Activated effector memory CD4-positive, alpha-beta T cell treated with Interleukin-2 at 50 U/mL for 16 hours (primary cell): ENCODE data around the gene ITGAX.
"Not testable (repeated sequence)": the region's sequence is repeated elsewhere in the genome, so short reads cannot be mapped to it uniquely, and the experiment has no call there.

Experiments used
- DNase-seq: peaks from one replicate; pipeline ENCODE4 v3.0.0-alpha.2; 2020

The ITGAX gene

GRCh38 chr16:31354394-31355291, at the start of gene ITGAX:
TSS of gene ITGAX (plus strand) at chr16:31355176. CDS start at chr16:31355255, 79 bp downstream.
- DNase-seq: no peak

DNA sequence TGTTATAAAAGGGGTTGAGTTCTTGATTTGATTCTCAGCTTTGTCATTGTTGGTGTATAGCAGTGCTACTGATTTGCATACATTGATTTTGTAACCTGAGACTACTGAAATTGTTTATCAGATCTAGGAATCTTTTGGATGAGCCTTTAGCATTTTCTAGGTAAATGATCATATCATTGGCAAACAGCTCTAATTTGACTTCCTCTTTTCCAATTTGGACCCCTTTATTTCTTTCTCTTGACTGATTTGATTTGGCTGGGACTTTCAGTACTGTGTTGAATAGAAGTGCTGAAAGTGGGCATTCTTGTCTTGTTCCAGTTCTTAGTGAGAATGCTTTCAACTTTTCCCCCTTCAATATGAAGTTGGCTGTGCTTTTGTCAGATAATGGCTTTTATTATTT, 49.8 kb upstream of the ITGAX start:
- no peak for DNase-seq

- not testable (repeated sequence) for DNase-seq
These were observed 46.6 kb upstream of the ITGAX start for GRCh38 chr16:31308381-31308780.

- DNase-seq: no peak
These were observed 32.5 kb upstream of the ITGAX start for GRCh38 chr16:31322500-31322899.

- DNase-seq: no peak
These were observed 30.9 kb upstream of the ITGAX start for GRCh38 chr16:31323959-31324629.

- no peak for DNase-seq
These were observed 29.8 kb upstream of the ITGAX start for GRCh38 chr16:31325171-31325570.

- no peak for DNase-seq
These were observed 27.2 kb upstream of the ITGAX start for GRCh38 chr16:31327646-31328225.

GRCh38 chr16:31328322-31329052, 26.5 kb upstream of the ITGAX start:
- DNase-seq: no peak

GRCh38 chr16:31329671-31330552, 25.1 kb upstream of the ITGAX start:
- no peak for DNase-seq

GRCh38 chr16:31330553-31330890, 24.5 kb upstream of the ITGAX start:
- DNase-seq: no peak

DNA sequence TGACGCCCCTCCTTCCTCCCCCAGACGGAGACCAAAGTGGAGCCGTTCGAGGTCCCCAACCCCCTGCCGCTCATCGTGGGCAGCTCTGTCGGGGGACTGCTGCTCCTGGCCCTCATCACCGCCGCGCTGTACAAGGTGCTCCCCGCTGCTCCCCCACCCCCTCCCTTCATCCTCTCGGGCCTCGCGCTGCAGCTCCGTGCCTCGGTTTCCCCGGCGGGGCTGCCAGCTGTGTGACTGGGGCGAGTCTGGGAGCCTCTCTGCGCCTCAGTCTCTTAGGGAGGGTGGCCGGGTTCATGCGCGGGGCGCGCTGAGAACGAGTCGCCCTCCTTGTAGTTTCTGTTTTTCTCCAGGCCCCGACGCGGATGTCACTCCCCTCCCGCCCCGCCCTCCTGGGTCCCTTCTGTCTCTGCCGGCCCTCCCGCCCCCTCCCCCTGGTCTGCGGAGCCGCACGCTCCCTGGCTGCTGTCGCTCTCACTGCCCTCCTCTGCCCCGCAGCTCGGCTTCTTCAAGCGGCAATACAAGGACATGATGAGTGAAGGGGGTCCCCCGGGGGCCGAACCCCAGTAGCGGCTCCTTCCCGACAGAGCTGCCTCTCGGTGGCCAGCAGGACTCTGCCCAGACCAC, 23.7 kb upstream of the ITGAX start:
- DNase-seq: no peak

DNA sequence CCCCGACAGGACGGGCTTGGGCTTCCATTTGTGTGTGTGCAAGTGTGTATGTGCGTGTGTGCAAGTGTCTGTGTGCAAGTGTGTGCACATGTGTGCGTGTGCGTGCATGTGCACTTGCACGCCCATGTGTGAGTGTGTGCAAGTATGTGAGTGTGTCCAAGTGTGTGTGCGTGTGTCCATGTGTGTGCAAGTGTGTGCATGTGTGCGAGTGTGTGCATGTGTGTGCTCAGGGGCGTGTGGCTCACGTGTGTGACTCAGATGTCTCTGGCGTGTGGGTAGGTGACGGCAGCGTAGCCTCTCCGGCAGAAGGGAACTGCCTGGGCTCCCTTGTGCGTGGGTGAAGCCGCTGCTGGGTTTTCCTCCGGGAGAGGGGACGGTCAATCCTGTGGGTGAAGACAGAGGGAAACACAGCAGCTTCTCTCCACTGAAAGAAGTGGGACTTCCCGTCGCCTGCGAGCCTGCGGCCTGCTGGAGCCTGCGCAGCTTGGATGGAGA, 23.1 kb upstream of the ITGAX start:
- DNase-seq: no peak

- no peak for DNase-seq
These were observed 22.4 kb upstream of the ITGAX start for GRCh38 chr16:31332544-31332943.

- DNase-seq: no peak
These were observed 21.0 kb upstream of the ITGAX start for GRCh38 chr16:31333686-31334649.

- no peak for DNase-seq
These were observed 20.0 kb upstream of the ITGAX start for GRCh38 chr16:31334934-31335333.

GRCh38 chr16:31335431-31335830, 19.5 kb upstream of the ITGAX start:
- no peak for DNase-seq

DNA sequence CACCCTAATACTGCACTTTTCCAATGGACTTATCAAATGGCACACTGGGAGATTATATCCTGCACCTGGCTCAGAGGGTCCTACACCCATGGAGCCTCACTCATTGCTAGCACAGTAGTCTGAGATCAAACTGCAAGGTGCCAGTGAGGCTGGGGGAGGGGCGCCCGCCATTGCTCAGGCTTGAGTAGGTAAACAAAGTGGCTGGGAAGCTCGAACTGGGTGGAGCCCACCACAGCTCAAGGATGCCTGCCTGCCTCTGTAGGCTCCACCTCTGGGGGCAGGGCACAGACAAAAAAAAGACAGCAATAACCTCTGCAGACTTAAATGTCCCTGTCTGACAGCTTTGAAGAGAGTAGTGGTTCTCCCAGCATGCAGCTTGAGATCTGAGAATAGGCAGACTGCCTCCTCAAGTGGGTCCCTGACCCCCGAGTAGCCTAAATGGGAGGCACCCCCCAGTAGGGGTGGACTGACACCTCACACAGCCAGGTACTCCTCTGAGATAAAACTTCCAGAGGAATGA, 16.8 kb upstream of the ITGAX start:
- DNase-seq: not testable (repeated sequence)

GRCh38 chr16:31344712-31345111, 10.3 kb upstream of the ITGAX start:
- no peak for DNase-seq

- DNase-seq: no peak
These were observed 7.5 kb upstream of the ITGAX start for GRCh38 chr16:31347445-31347844.

DNA sequence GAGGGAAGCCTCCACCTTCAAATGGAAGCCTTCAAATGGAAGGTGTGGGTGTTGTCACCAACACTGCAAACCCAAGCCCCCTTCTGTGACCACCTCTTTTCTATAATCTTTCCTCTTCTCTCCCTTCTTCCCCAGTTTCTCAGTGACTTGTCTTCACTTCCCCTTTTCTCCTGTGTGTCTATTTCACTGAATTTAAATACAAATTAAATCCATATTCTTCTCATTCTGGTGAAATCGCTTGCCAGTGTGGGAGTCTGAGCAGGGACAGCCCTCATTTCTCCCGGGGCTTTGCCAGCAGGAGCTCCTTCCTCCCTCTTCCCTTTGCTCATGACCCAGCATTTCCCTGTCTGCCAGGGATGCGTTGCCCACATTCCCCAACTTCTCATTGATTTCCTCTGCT, 6.4 kb upstream of the ITGAX start:
- no peak for DNase-seq
